Duodenal mucosa (tissue), 2 donors: Measurements from ENCODE around the gene SLC24A3.

Experiments used
- H3K27ac ChIP-seq: one replicate; pipeline ENCODE4 v1.7.0; 2013; ENCODE audit warnings: low read depth, low read length
- H3K27me3 ChIP-seq, 2 donors: one replicate each; pipeline ENCODE4 v1.7.0; 2013; ENCODE audit warnings: low read length in 2 of 2, control low read depth in 1 of 2; ENCODE audit not compliant: insufficient read depth in 2 of 2, control insufficient read depth in 1 of 2
- H3K36me3 ChIP-seq, 2 donors: one replicate each; pipeline ENCODE4 v1.7.0; 2013; ENCODE audit warnings: low read length in 2 of 2, control low read depth in 1 of 2; ENCODE audit not compliant: insufficient read depth in 2 of 2, control insufficient read depth in 1 of 2
- H3K4me1 ChIP-seq, 2 donors: one replicate each; pipeline ENCODE4 v1.7.0; 2013; ENCODE audit warnings: low read length in 2 of 2, control low read depth in 1 of 2; ENCODE audit not compliant: insufficient read depth in 2 of 2, control insufficient read depth in 1 of 2
- H3K4me3 ChIP-seq, 2 donors: one replicate each; pipeline ENCODE4 v1.7.0; 2013; ENCODE audit warnings: low read length in 2 of 2, low read depth in 1 of 2
- H3K9ac ChIP-seq, 2 donors: one replicate each; pipeline ENCODE4 v1.7.0; 2013; ENCODE audit warnings: low read length in 2 of 2, low read depth in 1 of 2
- H3K9me3 ChIP-seq, 2 donors: one replicate each; pipeline ENCODE4 v1.7.0; 2013; ENCODE audit warnings: low read length in 2 of 2, control low read depth in 1 of 2; ENCODE audit not compliant: control insufficient read depth in 1 of 2

The SLC24A3 gene

GRCh38 chr20:19375395-19375794 is 163.0 kb downstream of the SLC24A3 start:
- Histone ChIP-seq H3K36me3 (no peaks in the 10 kb centered on the region), H3K27me3 (no peaks in the 10 kb centered on the region), H3K27ac (no peak overlapping the region), H3K9ac (no peak overlapping the region), H3K4me3 (no peak overlapping the region), H3K4me1 (no peaks in the 10 kb centered on the region), H3K9me3 (no peaks in the 10 kb centered on the region)

- no peak overlapping the region for H3K27ac ChIP-seq
- no peaks in the 10 kb centered on the region for H3K36me3 ChIP-seq
- H3K27me3 ChIP-seq: no peaks in the 10 kb centered on the region
- no peak overlapping the region for H3K4me3 ChIP-seq
- H3K4me1 ChIP-seq: no peaks in the 10 kb centered on the region
- no peak overlapping the region for H3K9ac ChIP-seq
- H3K9me3 ChIP-seq: no peaks in the 10 kb centered on the region
Measured at GRCh38 chr20:19375801-19376200, 163.4 kb downstream of the SLC24A3 start.

- Histone ChIP-seq H3K27ac (no peak overlapping the region), H3K27me3 (no peaks in the 10 kb centered on the region), H3K4me1 (no peaks in the 10 kb centered on the region), H3K4me3 (no peak overlapping the region), H3K36me3 (no peaks in the 10 kb centered on the region), H3K9me3 (no peaks in the 10 kb centered on the region), H3K9ac (no peak overlapping the region)
Measured at GRCh38 chr20:19376451-19377229, 164.2 kb downstream of the SLC24A3 start.

GRCh38 chr20:19378058-19378457 is 165.6 kb downstream of the SLC24A3 start:
- H3K9ac ChIP-seq: no peak overlapping the region
- H3K4me3 ChIP-seq: no peak overlapping the region
- no peaks in the 10 kb centered on the region for H3K4me1 ChIP-seq
- H3K27me3 ChIP-seq: no peaks in the 10 kb centered on the region
- H3K27ac ChIP-seq: no peak overlapping the region
- no peaks in the 10 kb centered on the region for H3K36me3 ChIP-seq
- no peaks in the 10 kb centered on the region for H3K9me3 ChIP-seq

DNA sequence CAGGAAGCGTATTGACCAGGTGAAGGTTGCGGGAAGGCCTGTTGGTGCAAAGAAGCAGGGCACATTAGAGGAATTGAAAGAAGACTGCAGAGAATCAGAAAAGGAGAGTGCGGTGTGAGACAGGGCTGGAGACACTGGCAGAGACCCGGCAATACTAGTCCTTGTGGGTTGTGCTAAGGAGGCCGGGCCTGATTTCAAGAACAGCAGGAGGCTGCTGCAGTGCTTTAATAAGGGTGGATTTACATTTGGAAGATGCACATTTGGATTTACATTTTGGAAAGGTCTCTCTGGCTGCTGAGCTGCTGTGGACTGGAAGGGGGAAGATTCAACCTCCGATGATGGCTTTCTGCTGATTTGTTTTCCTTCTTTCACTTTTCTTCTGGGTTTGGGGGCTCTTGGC is 167.8 kb downstream of the SLC24A3 start:
- no peak overlapping the region for H3K9ac ChIP-seq

DNA sequence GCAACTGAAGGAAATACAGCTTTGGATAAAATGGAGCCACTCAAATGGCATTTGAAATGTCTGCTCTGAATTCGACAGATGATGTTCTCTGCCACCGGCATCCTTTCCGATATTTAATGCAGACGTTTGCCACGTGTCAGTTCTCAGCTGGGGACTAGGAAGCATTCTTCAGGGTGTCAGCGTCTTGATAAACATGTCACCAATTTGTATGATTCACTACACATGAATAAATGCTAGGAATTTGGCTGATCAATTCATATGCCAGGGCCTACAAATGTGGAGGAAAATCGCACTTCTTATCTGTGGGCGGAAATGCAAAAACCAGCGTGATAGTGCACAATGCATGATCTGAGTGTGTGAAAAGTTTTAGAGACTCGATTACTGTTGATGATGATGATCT is 169.5 kb downstream of the SLC24A3 start:
- no peaks in the 10 kb centered on the region for H3K4me1 ChIP-seq
- H3K27me3 ChIP-seq: no peaks in the 10 kb centered on the region
- H3K9me3 ChIP-seq: no peaks in the 10 kb centered on the region
- no peak overlapping the region for H3K27ac ChIP-seq
- no peaks in the 10 kb centered on the region for H3K36me3 ChIP-seq
- H3K9ac ChIP-seq: no peak overlapping the region
- no peak overlapping the region for H3K4me3 ChIP-seq

More for the DNA sequence above, 167.8 kb downstream of the SLC24A3 start:
- H3K27ac ChIP-seq: no peak overlapping the region
- no peaks in the 10 kb centered on the region for H3K27me3 ChIP-seq
- no peaks in the 10 kb centered on the region for H3K4me1 ChIP-seq
- H3K36me3 ChIP-seq: no peaks in the 10 kb centered on the region
- H3K9me3 ChIP-seq: no peaks in the 10 kb centered on the region
- H3K4me3 ChIP-seq: no peak overlapping the region

- H3K4me3 ChIP-seq: no peak overlapping the region
- H3K36me3 ChIP-seq: no peaks in the 10 kb centered on the region
- no peak overlapping the region for H3K9ac ChIP-seq
- no peaks in the 10 kb centered on the region for H3K27me3 ChIP-seq
- no peaks in the 10 kb centered on the region for H3K4me1 ChIP-seq
- H3K9me3 ChIP-seq: no peaks in the 10 kb centered on the region
- H3K27ac ChIP-seq: no peak overlapping the region
Measured at GRCh38 chr20:19382386-19383340, 170.2 kb downstream of the SLC24A3 start.

- H3K9me3 ChIP-seq: peaks cover 0 to 4% of the 10 kb centered on the region in 2 donors
- no peak overlapping the region for H3K4me3 ChIP-seq
- H3K9ac ChIP-seq: no peak overlapping the region
- H3K36me3 ChIP-seq: no peaks in the 10 kb centered on the region
- no peaks in the 10 kb centered on the region for H3K27me3 ChIP-seq
- no peaks in the 10 kb centered on the region for H3K4me1 ChIP-seq
- H3K27ac ChIP-seq: no peak overlapping the region
Measured at GRCh38 chr20:19384940-19385339, 172.5 kb downstream of the SLC24A3 start.

GRCh38 chr20:19387251-19387650 is 174.8 kb downstream of the SLC24A3 start:
- no peak overlapping the region for H3K27ac ChIP-seq
- H3K27me3 ChIP-seq: no peaks in the 10 kb centered on the region
- no peaks in the 10 kb centered on the region for H3K36me3 ChIP-seq
- H3K9me3 ChIP-seq: peaks cover 0 to 4% of the 10 kb centered on the region in 2 donors
- H3K9ac ChIP-seq: no peak overlapping the region
- H3K4me1 ChIP-seq: no peaks in the 10 kb centered on the region
- H3K4me3 ChIP-seq: no peak overlapping the region
